A549 (cell line): ENCODE results near the gene PPTC7.

ENCODE experiments used
- CBX8 ChIP-seq: fragments of 200-600 bp; sonication (generic); IDR thresholded peaks from 2 replicates; pipeline ENCODE4 v1.6.1; 2016
- CHD2 ChIP-seq: fragments of 150-350 bp; IDR thresholded peaks from 2 replicates; pipeline ENCODE4 v1.6.1; 2014; ENCODE audit warnings: low read length; ENCODE audit not compliant: partially characterized antibody
- CTCF ChIP-seq: fragments of >200 bp; sonication (Bioruptor Twin); formaldehyde crosslinking; IDR thresholded peaks from 3 replicates; pipeline ENCODE4 v1.5.1; 2016
- HDAC2 ChIP-seq: fragments of 200-600 bp; sonication (generic); IDR thresholded peaks from 2 replicates; pipeline ENCODE4 v1.6.1; 2016
- HOXB5 ChIP-seq: fragments of 250-450 bp; sonication (Bioruptor Pico); IDR thresholded peaks from 2 replicates; pipeline ENCODE4 v1.5.0; 2020; ENCODE audit warnings: mild to moderate bottlenecking, moderate library complexity
- MAX ChIP-seq: IDR thresholded peaks from 2 replicates; pipeline ENCODE4 v1.6.1; 2012
- POLR2A ChIP-seq: IDR thresholded peaks from 2 replicates; pipeline ENCODE4 v1.6.1; 2012; ENCODE audit warnings: mild to moderate bottlenecking, low read length
- RCOR1 ChIP-seq: fragments of 150-350 bp; IDR thresholded peaks from 2 replicates; pipeline ENCODE4 v1.6.1; 2014; ENCODE audit warnings: antibody characterized with exemption, low read length, low read depth
- USF2 ChIP-seq: fragments of 450-650 bp; IDR thresholded peaks from 2 replicates; pipeline ENCODE4 v1.6.1; 2014; ENCODE audit warnings: antibody characterized with exemption

GRCh38 chr12:110534811-110535210 lies 48.3 kb downstream of the PPTC7 start:
- TF ChIP-seq CTCF (no peak), HOXB5 (CRISPR knock-in tag) (no peak), POLR2A (no peak), USF2 (no peak), CHD2 (no peak), CBX8 (no peak), HDAC2 (no peak), RCOR1 (no peak), MAX (no peak)
